MM.1S (cell line): ENCODE results near the gene PGM1.

ENCODE experiments used
- DNase-seq: peaks from one replicate; pipeline ENCODE4 v3.0.0-alpha.2; 2015
- H2AFZ ChIP-seq: fragments of 300-600 bp; sonication (generic); 2 replicates; pipeline ENCODE4 v1.6.0; 2016; ENCODE audit warnings: antibody characterized with exemption, low read length
- H3F3A ChIP-seq: fragments of 300-600 bp; sonication (generic); 2 replicates; pipeline ENCODE4 v1.6.1; 2016; ENCODE audit warnings: mild to moderate bottlenecking, antibody characterized with exemption, low read length, moderate library complexity, mixed read lengths; ENCODE audit not compliant: insufficient read depth
- H3K27ac ChIP-seq: fragments of 300-600 bp; sonication (generic); 2 replicates; pipeline ENCODE4 v1.5.1; 2016; ENCODE audit warnings: mild to moderate bottlenecking, low read length
- H3K27me3 ChIP-seq: fragments of 300-600 bp; sonication (generic); replicated peaks from 2 replicates; pipeline ENCODE4 v1.6.0; 2016; ENCODE audit warnings: low read length; ENCODE audit not compliant: insufficient read depth
- H3K36me3 ChIP-seq: fragments of 300-600 bp; sonication (generic); replicated peaks from 2 replicates; pipeline ENCODE4 v1.6.1; 2016; ENCODE audit warnings: mild to moderate bottlenecking, low read length, mixed read lengths; ENCODE audit not compliant: insufficient read depth
- H3K4me1 ChIP-seq: fragments of 300-600 bp; sonication (generic); 2 replicates; pipeline ENCODE4 v1.6.1; 2016; ENCODE audit warnings: low read length, mixed read lengths
- H3K4me2 ChIP-seq: fragments of 300-600 bp; sonication (generic); 2 replicates; pipeline ENCODE4 v1.6.0; 2016; ENCODE audit warnings: low read depth, low read length
- H3K4me3 ChIP-seq: fragments of 300-600 bp; sonication (generic); 2 replicates; pipeline ENCODE4 v1.5.1; 2016; ENCODE audit warnings: low read length, mixed read lengths
- H3K79me2 ChIP-seq: fragments of 300-600 bp; sonication (generic); 2 replicates; pipeline ENCODE4 v1.6.1; 2016; ENCODE audit warnings: mixed run types, low read length, mixed read lengths
- H3K9ac ChIP-seq: fragments of 300-600 bp; sonication (generic); 2 replicates; pipeline ENCODE4 v1.6.1; 2016; ENCODE audit warnings: low read length, mixed read lengths
- H3K9me2 ChIP-seq: fragments of 300-600 bp; sonication (generic); replicated peaks from 2 replicates; pipeline ENCODE4 v1.6.1; 2016; ENCODE audit warnings: mild to moderate bottlenecking, low read length, mixed read lengths; ENCODE audit not compliant: insufficient read depth
- H3K9me3 ChIP-seq: fragments of 300-600 bp; sonication (generic); replicated peaks from 2 replicates; pipeline ENCODE4 v1.6.1; 2016; ENCODE audit warnings: mild to moderate bottlenecking, low read length, mixed read lengths; ENCODE audit not compliant: insufficient read depth
- H4K20me1 ChIP-seq: fragments of 300-600 bp; sonication (generic); 2 replicates; pipeline ENCODE4 v1.6.1; 2016; ENCODE audit warnings: mild to moderate bottlenecking, low read length, moderate library complexity, mixed read lengths; ENCODE audit not compliant: insufficient read depth
- CTCF ChIP-seq: fragments of 300-600 bp; sonication (generic); IDR thresholded peaks from 2 replicates; pipeline ENCODE4 v1.5.1; 2016; ENCODE audit warnings: antibody characterized with exemption, low read length, mixed read lengths
- EZH2 ChIP-seq: fragments of 300-600 bp; sonication (generic); optimal IDR thresholded peaks from 2 replicates; pipeline ENCODE3; 2017; ENCODE audit warnings: low read depth, mild to moderate bottlenecking, antibody characterized with exemption, low read length, mixed read lengths
- EZH2phosphoT487 ChIP-seq: fragments of 300-600 bp; sonication (generic); IDR thresholded peaks from 2 replicates; pipeline ENCODE4 v1.6.1; 2018; ENCODE audit warnings: antibody characterized with exemption, low read length

Gene PGM1

GRCh38 chr1:63557365-63557987 lies 35.7 kb upstream of the PGM1 start:
- Histone ChIP-seq H3F3A (no peaks in the 10 kb centered on the region), H3K4me1 (no peaks in the 10 kb centered on the region), H4K20me1 (no peaks in the 10 kb centered on the region), H3K79me2 (no peaks in the 10 kb centered on the region), H3K9me2 (no peaks in the 10 kb centered on the region), H3K4me2 (no peak overlapping the region), H3K36me3 (no peaks in the 10 kb centered on the region), H2AFZ (peak overlapping the region; percentile 14; the same call in 1 of the 2 replicates), H3K27me3 (no peaks in the 10 kb centered on the region), H3K27ac (no peak overlapping the region), H3K9ac (no peak overlapping the region), H3K4me3 (no peak overlapping the region), H3K9me3 (no peaks in the 10 kb centered on the region)
- peak; percentile 54 for DNase-seq
- TF ChIP-seq CTCF, result peak; percentile 69
- no peak for TF ChIP-seq EZH2

- Histone ChIP-seq H3K79me2 (no peaks in the 10 kb centered on the region), H3K9ac (no peak overlapping the region), H3K4me3 (no peak overlapping the region), H3K9me3 (no peaks in the 10 kb centered on the region), H3F3A (no peaks in the 10 kb centered on the region), H3K27ac (no peak overlapping the region), H3K27me3 (no peaks in the 10 kb centered on the region), H3K4me1 (no peaks in the 10 kb centered on the region), H3K9me2 (no peaks in the 10 kb centered on the region), H3K4me2 (no peak overlapping the region), H4K20me1 (no peaks in the 10 kb centered on the region), H3K36me3 (no peaks in the 10 kb centered on the region), H2AFZ (no peak overlapping the region)
- TF ChIP-seq EZH2phosphoT487 (no peak), CTCF (no peak), EZH2 (no peak)
- DNase-seq, result no peak
Observed at GRCh38 chr1:63559357-63559756, 33.9 kb upstream of the PGM1 start.

- no peak overlapping the region for H3K27ac ChIP-seq
- no peaks in the 10 kb centered on the region for H3K9me2 ChIP-seq
- TF ChIP-seq EZH2 (no peak), CTCF (no peak), EZH2phosphoT487 (no peak)
- H4K20me1 ChIP-seq, result no peaks in the 10 kb centered on the region
- no peak overlapping the region for H3K4me2 ChIP-seq
- H3F3A ChIP-seq, result no peaks in the 10 kb centered on the region
- H3K9ac ChIP-seq, result no peak overlapping the region
- no peak overlapping the region for H3K4me3 ChIP-seq
- no peaks in the 10 kb centered on the region for H3K27me3 ChIP-seq
- H3K9me3 ChIP-seq, result no peaks in the 10 kb centered on the region
- no peaks in the 10 kb centered on the region for H3K79me2 ChIP-seq
- no peaks in the 10 kb centered on the region for H3K4me1 ChIP-seq
- no peaks in the 10 kb centered on the region for H3K36me3 ChIP-seq
- DNase-seq, result no peak
- no peak overlapping the region for H2AFZ ChIP-seq
Observed at GRCh38 chr1:63563745-63564144, 29.5 kb upstream of the PGM1 start.
